PFSK-1 (cell line): ENCODE data around the gene MIEF1.

ENCODE experiments used
- FOXP2 ChIP-seq: optimal IDR thresholded peaks from 2 replicates; pipeline ENCODE3; 2011; ENCODE audit warnings: borderline replicate concordance, control low read depth, inconsistent platforms; ENCODE audit not compliant: insufficient read depth; ENCODE audit errors: extremely low read length, extremely low read depth
- POLR2AphosphoS5 ChIP-seq: IDR thresholded peaks from 2 replicates; pipeline ENCODE4 v1.6.1; 2012; ENCODE audit warnings: low read depth, mild to moderate bottlenecking, control low read depth, low read length, moderate library complexity
- SIN3A ChIP-seq: IDR thresholded peaks from 2 replicates; pipeline ENCODE4 v1.6.1; 2012; ENCODE audit warnings: mild to moderate bottlenecking, low read length, moderate library complexity, borderline replicate concordance; ENCODE audit not compliant: insufficient read depth
- TAF1 ChIP-seq: IDR thresholded peaks from 2 replicates; pipeline ENCODE4 v1.6.1; 2012; ENCODE audit warnings: low read length, control low read depth, borderline replicate concordance; ENCODE audit not compliant: insufficient read depth
- TF ChIP-seq, protein P1 (sequence below), 2 experiments: IDR thresholded peaks; 2 replicates each; pipeline versions ENCODE4 v1.6.1 to v1.8.0; 2011 to 2012; ENCODE audit warnings: low read depth in 2 of 2, low read length in 2 of 2, control low read depth in 1 of 2, inconsistent platforms in 1 of 2, mild to moderate bottlenecking in 1 of 2, moderate library complexity in 1 of 2; ENCODE audit not compliant: insufficient read depth in 1 of 2

Gene MIEF1

DNA sequence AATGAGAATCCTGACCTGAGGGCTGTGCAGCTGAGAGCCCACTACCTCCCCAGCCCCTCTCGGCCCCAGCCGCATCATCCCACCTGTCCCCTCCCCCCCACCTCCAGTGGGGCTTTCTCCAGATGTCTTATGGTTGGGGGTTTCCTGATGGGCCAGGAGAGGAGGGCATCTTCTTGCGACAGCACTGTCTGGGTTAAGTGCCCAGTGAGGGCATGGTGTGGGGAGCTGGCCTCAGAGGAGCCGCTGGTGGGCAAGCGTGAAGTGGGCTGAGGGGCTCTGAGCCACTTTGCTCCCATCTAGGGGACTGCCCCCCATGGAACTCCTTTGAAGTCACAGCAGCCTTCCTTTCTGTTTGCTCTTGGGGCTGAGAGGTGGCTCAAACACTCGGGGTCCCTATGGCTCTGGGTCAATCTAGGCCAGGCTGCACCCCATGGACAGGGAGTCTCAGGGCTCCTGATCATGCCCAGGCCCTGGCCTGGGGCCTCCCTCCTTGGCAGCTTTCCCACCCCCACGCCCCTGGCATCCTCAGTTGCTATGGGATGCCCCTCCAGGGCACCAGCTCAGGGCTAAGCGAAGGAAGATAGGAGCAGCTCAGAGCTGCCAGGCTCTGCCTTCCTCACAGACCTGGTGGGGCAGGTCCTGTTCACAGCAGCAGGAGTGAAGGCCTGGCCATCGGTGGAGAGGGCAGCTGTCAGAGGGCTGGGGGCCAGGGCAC, 11.0 kb upstream of the MIEF1 start:
- TF ChIP-seq FOXP2 (no peak), POLR2AphosphoS5 (no peak), TAF1 (no peak), SIN3A (no peak)
- TF ChIP-seq, protein P1, sequence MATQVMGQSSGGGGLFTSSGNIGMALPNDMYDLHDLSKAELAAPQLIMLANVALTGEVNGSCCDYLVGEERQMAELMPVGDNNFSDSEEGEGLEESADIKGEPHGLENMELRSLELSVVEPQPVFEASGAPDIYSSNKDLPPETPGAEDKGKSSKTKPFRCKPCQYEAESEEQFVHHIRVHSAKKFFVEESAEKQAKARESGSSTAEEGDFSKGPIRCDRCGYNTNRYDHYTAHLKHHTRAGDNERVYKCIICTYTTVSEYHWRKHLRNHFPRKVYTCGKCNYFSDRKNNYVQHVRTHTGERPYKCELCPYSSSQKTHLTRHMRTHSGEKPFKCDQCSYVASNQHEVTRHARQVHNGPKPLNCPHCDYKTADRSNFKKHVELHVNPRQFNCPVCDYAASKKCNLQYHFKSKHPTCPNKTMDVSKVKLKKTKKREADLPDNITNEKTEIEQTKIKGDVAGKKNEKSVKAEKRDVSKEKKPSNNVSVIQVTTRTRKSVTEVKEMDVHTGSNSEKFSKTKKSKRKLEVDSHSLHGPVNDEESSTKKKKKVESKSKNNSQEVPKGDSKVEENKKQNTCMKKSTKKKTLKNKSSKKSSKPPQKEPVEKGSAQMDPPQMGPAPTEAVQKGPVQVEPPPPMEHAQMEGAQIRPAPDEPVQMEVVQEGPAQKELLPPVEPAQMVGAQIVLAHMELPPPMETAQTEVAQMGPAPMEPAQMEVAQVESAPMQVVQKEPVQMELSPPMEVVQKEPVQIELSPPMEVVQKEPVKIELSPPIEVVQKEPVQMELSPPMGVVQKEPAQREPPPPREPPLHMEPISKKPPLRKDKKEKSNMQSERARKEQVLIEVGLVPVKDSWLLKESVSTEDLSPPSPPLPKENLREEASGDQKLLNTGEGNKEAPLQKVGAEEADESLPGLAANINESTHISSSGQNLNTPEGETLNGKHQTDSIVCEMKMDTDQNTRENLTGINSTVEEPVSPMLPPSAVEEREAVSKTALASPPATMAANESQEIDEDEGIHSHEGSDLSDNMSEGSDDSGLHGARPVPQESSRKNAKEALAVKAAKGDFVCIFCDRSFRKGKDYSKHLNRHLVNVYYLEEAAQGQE (IDR thresholded peaks at IDR 0.05; ENCODE audit: insufficient read depth in 1 of 2, low read depth in 2 of 2, low read length in 2 of 2) = no peak

DNA sequence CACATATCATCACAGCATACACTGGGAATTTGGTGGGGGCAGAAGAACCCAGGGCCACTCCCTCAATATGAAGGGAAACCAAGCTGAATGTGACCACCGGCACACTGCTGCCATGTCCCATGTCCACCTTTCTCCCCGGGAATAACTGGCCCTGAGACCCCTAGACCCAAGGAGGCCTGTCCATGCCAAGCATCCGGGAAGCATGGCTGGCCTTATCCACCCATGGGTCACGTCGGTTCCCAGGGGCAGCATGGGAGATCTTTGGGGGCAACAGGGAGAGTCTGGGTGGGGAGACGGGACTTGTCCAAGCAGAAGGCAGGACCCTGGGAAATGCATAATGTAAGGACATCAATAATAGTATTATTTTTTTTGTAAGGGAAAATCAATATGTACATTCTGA, 10.4 kb upstream of the MIEF1 start:
- TF ChIP-seq, protein P1 (IDR thresholded peaks at IDR 0.05; ENCODE audit: insufficient read depth in 1 of 2, low read depth in 2 of 2, low read length in 2 of 2) = no peak
- TF ChIP-seq POLR2AphosphoS5 (no peak), SIN3A (no peak), FOXP2 (no peak), TAF1 (no peak)

DNA sequence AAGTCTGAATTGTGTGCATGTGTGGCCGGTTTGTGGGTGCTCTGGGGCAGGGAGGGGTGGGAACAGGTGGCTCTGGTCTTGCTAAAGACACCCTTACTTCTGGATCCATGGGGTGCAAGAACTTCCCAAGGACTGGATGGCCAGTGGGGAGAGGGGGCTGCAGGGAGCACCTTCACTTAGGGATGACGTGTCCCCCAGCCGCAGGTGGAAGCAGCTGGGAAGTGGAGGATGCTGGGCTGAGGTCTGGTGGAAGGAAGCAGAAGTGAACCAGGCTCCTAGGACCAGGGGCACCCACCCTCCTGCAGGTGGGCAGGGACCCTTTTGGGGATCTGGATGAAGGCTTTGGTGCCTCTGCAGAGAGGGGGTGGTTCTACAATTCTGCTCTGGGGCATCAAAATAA, 9.9 kb upstream of the MIEF1 start:
- TF ChIP-seq, protein P1 (IDR thresholded peaks at IDR 0.05; ENCODE audit: insufficient read depth in 1 of 2, low read depth in 2 of 2, low read length in 2 of 2) = no peak
- no peak for TF ChIP-seq SIN3A
- no peak for TF ChIP-seq POLR2AphosphoS5
- no peak for TF ChIP-seq FOXP2
- TF ChIP-seq TAF1 = no peak

DNA sequence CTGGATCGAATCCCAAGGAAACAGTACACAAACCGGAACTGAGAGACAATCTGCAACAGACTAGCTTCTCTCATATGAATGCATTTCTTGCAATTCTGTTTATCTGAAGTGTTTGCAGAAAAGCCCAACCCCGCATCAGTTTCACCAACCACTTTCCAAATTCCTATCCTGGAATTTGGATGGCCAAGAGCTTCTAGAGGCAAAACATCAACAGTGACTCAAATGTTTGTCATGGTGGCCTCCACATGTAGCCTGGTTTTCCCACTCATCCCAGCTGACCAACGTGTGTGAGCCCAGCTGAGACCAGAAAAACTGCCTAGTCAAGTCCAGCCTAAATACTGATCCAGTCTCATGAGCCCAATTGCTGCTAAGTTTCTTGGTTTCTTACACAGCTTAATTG, 8.3 kb upstream of the MIEF1 start:
- TF ChIP-seq TAF1 (no peak), FOXP2 (no peak), POLR2AphosphoS5 (no peak), SIN3A (no peak)

DNA sequence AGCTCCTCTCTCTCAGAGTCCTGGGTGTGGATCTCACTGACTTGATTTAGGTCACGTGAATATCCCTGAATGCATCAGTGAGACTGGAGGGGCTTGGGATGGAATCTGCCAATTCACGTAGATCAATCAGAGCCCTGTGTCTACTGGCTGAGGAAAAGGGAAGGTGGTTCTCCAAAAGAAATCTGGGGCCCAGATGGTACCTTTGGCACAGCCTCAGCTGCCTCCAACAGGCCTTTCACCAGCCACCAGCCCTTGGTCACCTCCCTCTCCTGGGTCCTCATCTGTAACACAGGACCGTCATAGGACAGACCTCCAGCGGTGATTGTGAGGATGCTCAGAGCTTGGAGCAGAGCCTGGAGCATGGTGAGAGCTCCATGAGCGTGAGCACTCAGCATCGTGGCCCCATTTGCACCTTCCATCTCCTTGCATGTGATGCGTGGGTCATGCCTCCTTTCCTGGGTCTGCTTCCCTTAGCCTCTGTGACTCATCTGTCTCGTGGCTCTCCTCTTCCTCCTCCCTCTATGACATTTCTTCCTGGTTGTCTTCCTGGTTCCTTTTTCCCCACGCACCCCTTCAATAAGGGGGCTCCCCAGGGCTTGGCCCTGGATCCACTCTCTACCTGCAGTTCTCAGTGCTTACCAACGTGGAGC, 7.5 kb upstream of the MIEF1 start:
- TF ChIP-seq TAF1 = no peak
- no peak for TF ChIP-seq FOXP2
- TF ChIP-seq, protein P1 (IDR thresholded peaks at IDR 0.05; ENCODE audit: insufficient read depth in 1 of 2, low read depth in 2 of 2, low read length in 2 of 2) = no peak
- no peak for TF ChIP-seq POLR2AphosphoS5
